ENCODE results near the gene IRAK4.

IRAK4 gene

DNA sequence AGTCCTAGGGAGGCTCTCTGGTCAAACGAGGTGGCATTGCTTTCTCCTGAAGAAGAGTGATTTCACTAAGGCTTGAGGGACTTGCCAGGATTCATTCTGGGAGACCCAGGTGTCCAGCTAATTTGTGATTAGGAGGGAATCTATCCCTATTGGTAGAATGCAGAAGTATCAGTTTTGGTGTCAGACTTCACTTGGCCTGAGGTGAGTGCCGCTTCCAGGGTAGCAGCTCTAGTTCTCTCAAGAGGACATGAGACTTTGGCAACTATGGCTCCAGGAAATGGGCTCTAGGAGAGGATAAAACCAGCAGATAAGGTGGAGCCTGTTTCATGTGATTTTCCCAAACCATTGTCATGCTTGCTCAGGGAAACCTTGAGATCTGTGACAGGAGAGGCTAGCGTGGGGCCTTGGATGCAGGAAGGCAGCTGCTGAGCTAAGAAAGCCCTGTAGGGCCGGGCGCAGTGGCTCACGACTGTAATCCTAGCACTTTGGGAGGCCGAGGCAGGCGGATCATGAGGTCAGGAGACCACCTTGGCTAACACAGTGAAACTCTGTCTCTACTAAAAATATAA is 65.5 kb downstream of the IRAK4 start:
- Histone ChIP-seq H3K4me3 (ENCODE audit: low read length) (no peak overlapping the region), H3K36me3 (ENCODE audit: control insufficient read depth, insufficient read depth, low read length) (no peaks in the 10 kb centered on the region), H3K27ac (ENCODE audit: low read depth, low read length) (no peak overlapping the region), H3K27me3 (ENCODE audit: control insufficient read depth, insufficient read depth, low read length) (no peaks in the 10 kb centered on the region), H3K4me1 (ENCODE audit: control insufficient read depth, insufficient read depth, low read length) (no peaks in the 10 kb centered on the region), H3K9ac (ENCODE audit: low read length) (no peak overlapping the region)

DNA sequence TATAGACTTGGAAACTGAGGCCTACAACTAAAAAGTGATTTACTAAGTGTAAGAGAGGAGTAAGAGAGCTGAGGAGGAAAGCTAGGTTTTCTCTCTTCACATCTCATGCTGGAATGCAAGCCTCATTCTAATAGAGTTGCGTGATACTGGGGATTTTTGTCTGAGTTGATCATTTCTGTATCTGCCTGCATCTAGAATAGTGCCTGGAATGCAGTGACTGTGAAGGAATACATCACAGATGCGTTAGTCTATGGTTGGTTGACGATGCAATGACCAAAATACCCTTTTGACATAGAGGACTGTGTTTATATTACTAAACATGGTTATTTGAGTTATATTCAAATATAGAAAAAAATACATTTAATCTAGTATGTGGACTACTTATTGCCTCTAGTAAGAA is 67.9 kb downstream of the IRAK4 start:
- Histone ChIP-seq H3K9ac (ENCODE audit: low read length) (no peak overlapping the region), H3K36me3 (ENCODE audit: control insufficient read depth, insufficient read depth, low read length) (no peaks in the 10 kb centered on the region), H3K27me3 (ENCODE audit: control insufficient read depth, insufficient read depth, low read length) (no peaks in the 10 kb centered on the region), H3K4me3 (ENCODE audit: low read length) (no peak overlapping the region), H3K27ac (ENCODE audit: low read depth, low read length) (no peak overlapping the region), H3K4me1 (ENCODE audit: control insufficient read depth, insufficient read depth, low read length) (no peaks in the 10 kb centered on the region)

DNA sequence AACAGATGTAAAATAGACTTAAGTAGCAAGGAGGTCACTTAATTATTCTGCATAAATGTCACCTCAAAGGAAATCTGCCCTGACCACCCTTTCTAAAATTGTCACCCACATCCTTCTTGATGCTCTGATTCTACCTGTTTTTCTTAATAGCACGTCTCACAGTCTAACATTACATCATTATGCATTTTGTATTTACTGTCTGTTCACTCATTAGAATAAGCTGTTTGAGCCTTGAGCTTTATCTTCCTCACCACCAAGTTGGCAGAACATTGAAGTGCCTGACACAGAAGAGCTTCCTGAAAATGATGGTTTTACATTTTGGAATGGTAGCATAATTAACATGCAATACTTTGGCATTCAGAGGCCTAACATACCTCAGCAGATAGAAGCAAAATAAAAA is 68.3 kb downstream of the IRAK4 start:
- Histone ChIP-seq H3K4me3 (ENCODE audit: low read length) (no peak overlapping the region), H3K4me1 (ENCODE audit: control insufficient read depth, insufficient read depth, low read length) (no peaks in the 10 kb centered on the region), H3K27ac (ENCODE audit: low read depth, low read length) (no peak overlapping the region), H3K36me3 (ENCODE audit: control insufficient read depth, insufficient read depth, low read length) (no peaks in the 10 kb centered on the region), H3K27me3 (ENCODE audit: control insufficient read depth, insufficient read depth, low read length) (no peaks in the 10 kb centered on the region), H3K9ac (ENCODE audit: low read length) (no peak overlapping the region)

DNA sequence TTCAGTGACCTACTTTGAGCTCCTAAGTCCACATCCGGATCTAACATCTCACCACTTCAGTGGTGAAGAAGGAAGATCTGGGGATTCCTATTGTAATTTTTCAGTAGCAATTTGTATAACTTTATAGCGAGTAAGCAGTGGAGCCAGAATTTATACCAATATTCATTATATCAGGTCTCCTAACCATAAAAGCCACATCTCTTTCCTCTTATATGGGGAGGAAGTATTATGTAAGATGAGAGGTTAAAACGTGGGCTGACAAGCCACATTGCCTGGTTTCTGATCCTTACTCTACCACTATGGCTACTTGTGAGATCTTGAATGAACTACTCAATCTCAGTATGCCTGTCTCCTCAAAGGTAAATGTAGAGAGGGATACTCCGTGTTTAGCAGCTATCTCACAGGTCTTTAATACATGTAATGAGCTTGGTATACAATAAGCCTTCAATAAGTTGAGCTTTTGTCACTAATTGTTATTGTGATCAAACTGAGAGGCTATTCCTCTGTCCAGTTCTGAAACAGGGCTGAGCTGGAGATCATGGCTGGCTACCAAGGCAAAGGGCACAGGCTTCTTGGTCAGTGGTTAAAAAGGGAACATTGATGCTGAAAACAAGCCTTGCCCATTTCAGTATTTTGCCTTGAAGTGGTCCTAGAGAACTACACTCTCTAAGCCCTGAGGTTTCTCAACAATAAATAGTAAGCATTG is 73.9 kb downstream of the IRAK4 start:
- no peak overlapping the region for H3K9ac ChIP-seq (ENCODE audit: low read length)
- no peaks in the 10 kb centered on the region for H3K36me3 ChIP-seq (ENCODE audit: control insufficient read depth, insufficient read depth, low read length)
- H3K27ac ChIP-seq (ENCODE audit: low read depth, low read length) = no peak overlapping the region
- H3K27me3 ChIP-seq (ENCODE audit: control insufficient read depth, insufficient read depth, low read length) = no peaks in the 10 kb centered on the region
- H3K4me3 ChIP-seq (ENCODE audit: low read length) = no peak overlapping the region
- peaks cover 9% of the 10 kb centered on the region for H3K4me1 ChIP-seq (ENCODE audit: control insufficient read depth, insufficient read depth, low read length)

DNA sequence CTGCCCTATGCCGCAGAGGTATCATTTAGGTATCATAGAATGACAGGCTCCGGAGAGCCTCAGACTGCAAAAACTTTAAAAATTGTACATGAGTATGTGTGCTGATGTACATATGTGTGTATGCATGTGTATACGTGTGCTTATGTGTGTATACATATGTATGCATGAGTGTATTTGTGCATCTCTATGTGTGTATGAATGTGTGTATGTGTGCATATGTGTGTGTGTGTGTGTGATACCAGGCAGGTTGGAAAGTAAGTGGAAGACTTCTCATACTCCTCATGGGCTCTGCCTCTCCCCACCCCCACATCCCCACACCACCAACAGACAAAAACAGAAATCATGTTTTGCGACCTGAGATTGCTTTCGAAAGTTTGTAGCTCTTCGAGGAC is 76.5 kb downstream of the IRAK4 start:
- Histone ChIP-seq H3K9ac (ENCODE audit: low read length) (no peak overlapping the region), H3K4me1 (ENCODE audit: control insufficient read depth, insufficient read depth, low read length) (peaks cover 9% of the 10 kb centered on the region), H3K4me3 (ENCODE audit: low read length) (peak overlapping the region; percentile 89), H3K27ac (ENCODE audit: low read depth, low read length) (peak overlapping the region; percentile 93), H3K27me3 (ENCODE audit: control insufficient read depth, insufficient read depth, low read length) (no peaks in the 10 kb centered on the region), H3K36me3 (ENCODE audit: control insufficient read depth, insufficient read depth, low read length) (no peaks in the 10 kb centered on the region)

DNA sequence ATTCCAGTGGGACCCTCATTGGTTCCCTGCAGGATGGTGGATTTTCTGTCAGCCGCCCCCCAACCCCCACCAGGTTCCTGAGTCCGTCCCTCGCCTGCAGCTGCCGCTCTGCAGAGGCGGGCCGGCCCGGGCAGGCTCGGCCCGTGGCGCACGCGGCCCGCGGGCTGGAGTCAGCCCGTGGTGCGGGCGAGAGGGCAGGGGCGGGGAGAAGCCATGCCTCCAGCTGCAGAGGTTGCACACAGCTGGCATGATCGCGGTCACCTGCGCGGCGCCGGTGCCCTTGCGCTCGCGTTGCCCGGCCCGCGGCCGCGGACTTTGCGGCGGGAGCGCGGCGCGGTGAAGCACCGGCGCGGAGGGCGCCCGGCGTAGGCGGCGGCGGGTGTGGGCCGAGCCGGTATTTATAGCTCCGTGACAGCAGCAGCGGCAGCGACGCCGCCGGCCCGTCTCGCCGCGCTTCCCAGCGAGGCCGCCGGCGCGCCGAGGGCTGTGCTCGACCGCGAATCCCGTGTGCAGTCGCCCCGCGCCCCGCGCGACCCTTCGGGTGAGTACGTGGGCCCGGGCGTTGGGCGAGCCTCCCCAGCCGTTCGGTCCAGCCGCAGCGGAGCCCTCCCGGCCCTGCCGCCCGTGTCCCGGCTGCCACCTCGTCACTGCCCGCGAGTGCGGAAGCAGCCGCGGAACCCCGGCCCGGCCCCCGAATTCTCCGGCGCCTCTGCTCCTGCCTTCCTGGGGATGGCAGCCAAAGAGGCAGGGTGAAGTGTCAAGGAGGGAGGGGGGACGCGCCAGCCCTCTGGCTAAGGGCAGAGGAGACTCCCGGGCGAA is 77.1 kb downstream of the IRAK4 start, which contains the start of gene TMEM117:
Gene TMEM117, plus strand, starts transcription at position 426 of the 819 bp plus-strand sequence.
- Histone ChIP-seq H3K27me3 (ENCODE audit: control insufficient read depth, insufficient read depth, low read length) (no peaks in the 10 kb centered on the region), H3K9ac (ENCODE audit: low read length) (peak within 1 kb of the TSS; percentile 75), H3K4me3 (ENCODE audit: low read length) (peak within 1 kb of the TSS; percentile 89), H3K36me3 (ENCODE audit: control insufficient read depth, insufficient read depth, low read length) (no peaks in the 10 kb centered on the region), H3K4me1 (ENCODE audit: control insufficient read depth, insufficient read depth, low read length) (peaks cover 9% of the 10 kb centered on the region), H3K27ac (ENCODE audit: low read depth, low read length) (peak within 1 kb of the TSS; percentile 93)

DNA sequence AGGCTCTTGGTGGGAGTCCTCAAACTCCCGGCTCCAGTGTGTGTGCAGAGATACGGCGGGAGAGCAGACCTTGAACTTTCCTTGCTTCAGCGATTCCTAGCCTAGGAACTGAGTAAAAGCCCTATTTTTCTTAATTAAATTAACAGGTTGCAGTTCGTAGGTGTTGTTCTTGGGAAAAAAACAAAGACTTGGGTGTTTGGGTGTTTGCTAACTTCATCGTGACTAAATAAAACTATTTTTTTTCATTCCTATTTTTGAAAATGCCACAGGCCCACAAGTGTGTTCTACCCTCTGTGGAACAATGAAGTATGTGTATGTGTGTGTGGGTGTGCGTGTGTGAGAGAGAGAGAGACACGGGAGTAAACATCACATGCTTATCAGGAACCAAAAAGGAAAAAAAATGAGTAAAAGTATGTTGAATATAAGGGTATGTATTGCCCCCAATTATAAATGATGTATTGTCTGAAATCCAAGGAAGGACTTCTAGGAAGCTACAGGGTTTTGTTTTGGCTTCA is 77.8 kb downstream of the IRAK4 start:
- Histone ChIP-seq H3K27me3 (ENCODE audit: control insufficient read depth, insufficient read depth, low read length) (no peaks in the 10 kb centered on the region), H3K27ac (ENCODE audit: low read depth, low read length) (peak overlapping the region; percentile 93), H3K9ac (ENCODE audit: low read length) (peak overlapping the region; percentile 75), H3K4me1 (ENCODE audit: control insufficient read depth, insufficient read depth, low read length) (peaks cover 9% of the 10 kb centered on the region), H3K4me3 (ENCODE audit: low read length) (peak overlapping the region; percentile 89), H3K36me3 (ENCODE audit: control insufficient read depth, insufficient read depth, low read length) (no peaks in the 10 kb centered on the region)
